Measurements from ENCODE around the gene CTAGE9. TPM values are rescaled to one million over a fixed set of nuclear protein-coding genes. Genes with fewer than 3 reads are reported as not detected.

The CTAGE9 gene
- total RNA-seq, 1 donor from 2014 or later, result not detected

DNA sequence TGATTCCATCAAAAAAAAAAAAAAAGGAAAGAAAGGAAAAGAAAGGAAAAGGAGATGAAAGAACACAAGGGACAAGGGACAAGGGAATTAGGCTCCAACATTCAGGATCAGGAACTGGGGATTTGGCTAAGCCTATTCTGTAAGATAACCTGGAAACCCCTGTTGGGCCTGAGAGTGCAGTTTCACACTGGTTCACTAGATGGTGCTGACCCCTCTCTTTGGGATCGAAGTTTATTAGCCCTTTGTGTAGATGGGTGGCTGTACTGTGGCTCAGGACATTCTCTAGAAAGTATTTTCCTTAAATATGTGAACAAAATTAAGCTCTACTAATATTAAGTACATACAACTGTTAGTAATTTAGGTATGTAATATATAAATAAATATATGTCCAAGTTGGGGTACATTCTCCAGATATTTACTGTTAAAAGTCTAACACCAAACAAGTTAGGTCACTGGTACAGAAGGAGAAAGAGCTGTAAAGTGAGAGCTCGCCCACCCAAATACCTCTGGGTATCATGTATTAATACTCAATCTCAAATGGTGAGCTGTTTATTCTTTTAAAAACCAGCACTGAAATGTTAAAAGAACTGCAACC is 15.9 kb downstream of the CTAGE9 start:
- no peaks in the 10 kb centered on the region for H3K27me3 ChIP-seq (ENCODE audit: control insufficient read depth, insufficient read depth, low read length)
- no peaks in the 10 kb centered on the region for H3K36me3 ChIP-seq (ENCODE audit: control insufficient read depth, insufficient read depth, low read length)
- DNase-seq (ENCODE audit: low read depth), result no peak
- TF ChIP-seq, protein P1, sequence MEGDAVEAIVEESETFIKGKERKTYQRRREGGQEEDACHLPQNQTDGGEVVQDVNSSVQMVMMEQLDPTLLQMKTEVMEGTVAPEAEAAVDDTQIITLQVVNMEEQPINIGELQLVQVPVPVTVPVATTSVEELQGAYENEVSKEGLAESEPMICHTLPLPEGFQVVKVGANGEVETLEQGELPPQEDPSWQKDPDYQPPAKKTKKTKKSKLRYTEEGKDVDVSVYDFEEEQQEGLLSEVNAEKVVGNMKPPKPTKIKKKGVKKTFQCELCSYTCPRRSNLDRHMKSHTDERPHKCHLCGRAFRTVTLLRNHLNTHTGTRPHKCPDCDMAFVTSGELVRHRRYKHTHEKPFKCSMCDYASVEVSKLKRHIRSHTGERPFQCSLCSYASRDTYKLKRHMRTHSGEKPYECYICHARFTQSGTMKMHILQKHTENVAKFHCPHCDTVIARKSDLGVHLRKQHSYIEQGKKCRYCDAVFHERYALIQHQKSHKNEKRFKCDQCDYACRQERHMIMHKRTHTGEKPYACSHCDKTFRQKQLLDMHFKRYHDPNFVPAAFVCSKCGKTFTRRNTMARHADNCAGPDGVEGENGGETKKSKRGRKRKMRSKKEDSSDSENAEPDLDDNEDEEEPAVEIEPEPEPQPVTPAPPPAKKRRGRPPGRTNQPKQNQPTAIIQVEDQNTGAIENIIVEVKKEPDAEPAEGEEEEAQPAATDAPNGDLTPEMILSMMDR (IDR thresholded peaks at IDR 0.05; ENCODE audit: insufficient read depth, low read length, poor library complexity, severe bottlenecking), result peak; percentile 90
- no peak overlapping the region for H3K4me3 ChIP-seq (ENCODE audit: low read depth, low read length)

DNA sequence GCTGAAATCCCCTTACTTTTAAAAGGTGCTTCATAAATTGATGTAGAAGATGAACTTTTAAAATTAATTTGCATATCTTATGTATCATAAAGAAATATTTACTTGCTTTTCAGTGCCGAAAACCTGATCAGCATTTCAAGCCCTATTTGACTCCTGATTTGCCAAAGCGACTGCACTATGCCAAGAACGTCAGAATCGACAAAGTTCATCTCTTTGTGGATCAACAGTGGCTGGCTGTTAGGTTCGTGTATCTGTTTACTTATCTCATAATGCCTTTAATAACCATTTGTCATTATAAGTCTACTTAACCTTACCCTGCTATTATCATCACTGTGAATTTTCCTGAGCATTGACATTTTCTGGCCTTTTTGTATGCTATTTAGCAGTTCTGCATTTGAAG is 17.4 kb downstream of the CTAGE9 start:
- Histone ChIP-seq H3K27me3 (ENCODE audit: control insufficient read depth, insufficient read depth, low read length) (no peaks in the 10 kb centered on the region), H3K36me3 (ENCODE audit: control insufficient read depth, insufficient read depth, low read length) (no peaks in the 10 kb centered on the region), H3K4me3 (ENCODE audit: low read depth, low read length) (no peak overlapping the region)
- TF ChIP-seq, protein P1 (IDR thresholded peaks at IDR 0.05; ENCODE audit: insufficient read depth, low read length, poor library complexity, severe bottlenecking), result no peak
- DNase-seq (ENCODE audit: low read depth), result no peak

DNA sequence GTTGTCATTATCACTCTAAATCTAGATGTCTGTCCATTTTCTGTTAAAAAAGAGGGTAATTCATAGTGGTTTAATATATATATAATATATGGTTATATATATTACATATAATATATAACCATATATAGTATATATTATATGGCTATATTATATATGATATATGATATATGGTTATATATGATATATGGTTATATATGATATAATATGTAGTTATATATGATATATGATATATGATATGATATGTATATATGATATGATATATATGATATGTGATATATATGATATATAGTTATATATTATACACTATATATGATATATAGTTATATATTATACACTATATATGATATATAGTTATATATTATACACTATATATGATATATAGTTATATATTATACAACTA is 18.2 kb downstream of the CTAGE9 start:
- Histone ChIP-seq H3K27me3 (ENCODE audit: control insufficient read depth, insufficient read depth, low read length) (no peaks in the 10 kb centered on the region), H3K4me3 (ENCODE audit: low read depth, low read length) (no peak overlapping the region), H3K36me3 (ENCODE audit: control insufficient read depth, insufficient read depth, low read length) (no peaks in the 10 kb centered on the region)
- DNase-seq (ENCODE audit: low read depth), result no peak
- TF ChIP-seq, protein P1 (IDR thresholded peaks at IDR 0.05; ENCODE audit: insufficient read depth, low read length, poor library complexity, severe bottlenecking), result no peak

DNA sequence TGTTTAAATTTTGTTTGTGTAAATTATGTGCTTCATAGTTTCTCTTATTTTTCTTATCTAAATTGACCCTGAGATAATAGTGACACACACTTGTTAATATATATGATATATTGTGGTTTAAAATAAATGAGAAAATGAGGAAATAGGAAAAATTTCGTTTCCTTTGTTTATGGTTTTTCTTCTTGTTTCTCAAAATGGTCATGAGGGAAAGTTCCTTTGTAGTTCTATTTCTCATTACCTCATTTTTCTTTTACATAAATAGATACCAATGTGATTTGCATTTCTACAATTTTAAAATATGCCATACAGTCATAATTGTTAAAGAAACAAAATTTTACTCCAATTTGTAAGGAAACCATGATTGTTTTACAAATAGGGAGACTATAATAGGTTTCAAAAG is 18.8 kb downstream of the CTAGE9 start:
- TF ChIP-seq, protein P1 (IDR thresholded peaks at IDR 0.05; ENCODE audit: insufficient read depth, low read length, poor library complexity, severe bottlenecking), result no peak
- no peaks in the 10 kb centered on the region for H3K36me3 ChIP-seq (ENCODE audit: control insufficient read depth, insufficient read depth, low read length)
- H3K27me3 ChIP-seq (ENCODE audit: control insufficient read depth, insufficient read depth, low read length), result no peaks in the 10 kb centered on the region
- DNase-seq (ENCODE audit: low read depth), result no peak
- no peak overlapping the region for H3K4me3 ChIP-seq (ENCODE audit: low read depth, low read length)

DNA sequence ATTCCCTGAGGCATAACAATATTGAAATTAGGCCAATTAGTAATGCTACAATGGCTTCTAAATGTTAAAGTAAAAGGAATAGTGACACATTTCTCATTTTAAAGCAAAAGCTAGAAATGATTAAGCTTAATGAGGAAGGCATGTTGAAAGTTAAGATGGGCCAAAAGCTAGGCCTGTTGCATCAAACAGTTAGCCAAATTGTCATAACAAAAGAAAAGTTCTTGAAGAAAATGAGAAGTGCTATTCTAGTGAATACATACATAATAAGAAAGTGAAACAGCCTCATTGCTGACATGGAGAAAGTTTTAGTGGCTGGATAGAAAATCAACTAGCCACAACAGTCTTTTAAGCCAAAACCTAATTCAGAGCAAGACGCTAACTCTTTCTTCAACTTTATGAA is 22.5 kb downstream of the CTAGE9 start:
- H3K4me3 ChIP-seq (ENCODE audit: low read depth, low read length), result no peak overlapping the region
- H3K36me3 ChIP-seq (ENCODE audit: control insufficient read depth, insufficient read depth, low read length), result no peaks in the 10 kb centered on the region
- no peak for DNase-seq (ENCODE audit: low read depth)
- H3K27me3 ChIP-seq (ENCODE audit: control insufficient read depth, insufficient read depth, low read length), result no peaks in the 10 kb centered on the region
- TF ChIP-seq, protein P1 (IDR thresholded peaks at IDR 0.05; ENCODE audit: insufficient read depth, low read length, poor library complexity, severe bottlenecking), result no peak

DNA sequence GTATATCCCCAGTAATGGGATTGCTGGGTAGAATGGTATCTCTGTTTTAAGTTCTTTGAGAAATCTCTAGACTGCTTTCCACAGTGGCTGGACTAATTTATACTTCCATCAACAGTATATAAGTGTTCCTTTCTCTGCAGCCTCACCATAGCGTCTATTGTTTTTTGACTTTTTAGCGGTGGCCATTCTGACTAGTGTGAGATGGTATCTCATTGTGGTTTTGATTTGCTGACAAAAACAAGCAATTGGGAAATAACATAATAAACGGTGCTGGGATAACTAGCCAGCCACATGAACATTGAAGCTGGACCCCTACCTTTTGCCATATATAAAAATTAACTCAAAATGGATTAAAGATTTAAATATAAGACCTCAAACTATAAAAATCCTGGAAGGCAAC is 23.8 kb downstream of the CTAGE9 start:
- Histone ChIP-seq H3K27me3 (ENCODE audit: control insufficient read depth, insufficient read depth, low read length) (no peaks in the 10 kb centered on the region), H3K4me3 (ENCODE audit: low read depth, low read length) (no peak overlapping the region), H3K36me3 (ENCODE audit: control insufficient read depth, insufficient read depth, low read length) (no peaks in the 10 kb centered on the region)
- no peak for DNase-seq (ENCODE audit: low read depth)
- TF ChIP-seq, protein P1 (IDR thresholded peaks at IDR 0.05; ENCODE audit: insufficient read depth, low read length, poor library complexity, severe bottlenecking), result no peak
